GM21723 (cell line): ENCODE measurements around the gene UCN.
"Not testable (repeated sequence)": the region's sequence is repeated elsewhere in the genome, so short reads cannot be mapped to it uniquely, and the experiment has no call there.

Experiments used
- ATAC-seq: cut with Tn5 transposase; IDR thresholded peaks from one replicate; pipeline ENCODE4 v1.9.1; 2021; ENCODE audit warnings: mild to moderate bottlenecking, moderate library complexity; ENCODE audit not compliant: unreplicated experiment

The UCN gene

GRCh38 chr2:27285481-27285880 lies 22.8 kb downstream of the UCN start:
- no peak for ATAC-seq

GRCh38 chr2:27284996-27285395 lies 23.2 kb downstream of the UCN start:
- ATAC-seq = no peak

- ATAC-seq = no peak
Observed at GRCh38 chr2:27282892-27283291, 25.4 kb downstream of the UCN start.

- no peak for ATAC-seq
Observed at GRCh38 chr2:27281855-27282559, 26.2 kb downstream of the UCN start, which contains the start of gene TRIM54. Gene TRIM54, plus strand, starts transcription at chr2:27282429. Its CDS starts 303 bp downstream, at chr2:27282732.

- ATAC-seq = no peak
Observed at GRCh38 chr2:27281442-27281841, 26.8 kb downstream of the UCN start.

- ATAC-seq = no peak
Observed at GRCh38 chr2:27280826-27281225, 27.4 kb downstream of the UCN start.

GRCh38 chr2:27278010-27278409 lies 30.2 kb downstream of the UCN start:
- no peak for ATAC-seq

GRCh38 chr2:27275211-27276150 lies 32.8 kb downstream of the UCN start, which contains the start of gene DNAJC5G:
Gene DNAJC5G, plus strand, starts transcription at chr2:27275433. Its CDS starts 1,296 bp downstream, at chr2:27276729.
- ATAC-seq = no peak

GRCh38 chr2:27272537-27273522 lies 35.4 kb downstream of the UCN start:
- not testable (repeated sequence) for ATAC-seq

GRCh38 chr2:27271631-27272340 lies 36.5 kb downstream of the UCN start:
- ATAC-seq = no peak

- ATAC-seq = no peak
Observed at GRCh38 chr2:27270670-27271069, 37.6 kb downstream of the UCN start.

GRCh38 chr2:27270131-27270530 lies 38.1 kb downstream of the UCN start:
- ATAC-seq = no peak

GRCh38 chr2:27268296-27268695 lies 39.9 kb downstream of the UCN start:
- not testable (repeated sequence) for ATAC-seq

GRCh38 chr2:27265536-27265870 lies 42.7 kb downstream of the UCN start:
- ATAC-seq = no peak

- ATAC-seq = peak; percentile 48
Observed at GRCh38 chr2:27264753-27265535, 43.3 kb downstream of the UCN start.

- ATAC-seq = no peak
Observed at GRCh38 chr2:27264253-27264752, 43.9 kb downstream of the UCN start.

- no peak for ATAC-seq
Observed at GRCh38 chr2:27263287-27264252, 44.7 kb downstream of the UCN start.
